GM23338 (cell line): ENCODE data around the gene CWC27. TPM values are rescaled to one million over a fixed set of nuclear protein-coding genes. Genes with fewer than 3 reads are reported as not detected.
A peak's percentile ranks its signal among the peaks of the same experiment; 100 is the strongest.

Experiments
- ATAC-seq: fragments of 200-7000 bp; cut with Tn5 transposase; 3 replicates; pipeline ENCODE4 v1.9.1; 2020
- DNase-seq: peaks from one replicate; pipeline ENCODE4 v3.0.0-alpha.2; 2015; ENCODE audit warnings: low spot score
- H2AFZ ChIP-seq: fragments of 200-600 bp; sonication (generic); 2 replicates; pipeline ENCODE4 v1.8.0; 2016; ENCODE audit warnings: antibody characterized with exemption, mild to moderate bottlenecking, moderate library complexity
- H3F3A ChIP-seq: fragments of 200-600 bp; sonication (generic); replicated peaks from 2 replicates; pipeline ENCODE4 v1.8.0; 2017; ENCODE audit warnings: antibody characterized with exemption, mixed run types, low read depth
- H3K27ac ChIP-seq: fragments of 200-600 bp; sonication (generic); 2 replicates; pipeline ENCODE4 v1.6.1; 2016; ENCODE audit warnings: low read depth
- H3K27me3 ChIP-seq: fragments of 200-600 bp; sonication (generic); 2 replicates; pipeline ENCODE4 v1.8.0; 2016; ENCODE audit warnings: mild to moderate bottlenecking, mixed run types, moderate library complexity; ENCODE audit not compliant: insufficient read depth
- H3K36me3 ChIP-seq: fragments of 200-600 bp; sonication (generic); 2 replicates; pipeline ENCODE4 v1.8.0; 2016; ENCODE audit warnings: mild to moderate bottlenecking; ENCODE audit not compliant: insufficient read depth
- H3K4me1 ChIP-seq: fragments of 200-600 bp; sonication (generic); 2 replicates; pipeline ENCODE4 v1.8.0; 2016; ENCODE audit warnings: mild to moderate bottlenecking, moderate library complexity; ENCODE audit not compliant: insufficient read depth
- H3K4me2 ChIP-seq: fragments of 200-600 bp; sonication (generic); 2 replicates; pipeline ENCODE4 v1.7.1; 2017; ENCODE audit warnings: mixed run types
- H3K4me3 ChIP-seq: fragments of 200-600 bp; sonication (generic); 2 replicates; pipeline ENCODE4 v1.6.1; 2016; ENCODE audit warnings: mixed run types
- H3K79me2 ChIP-seq: fragments of 200-600 bp; sonication (generic); replicated peaks from 2 replicates; pipeline ENCODE4 v1.8.0; 2017; ENCODE audit warnings: mild to moderate bottlenecking; ENCODE audit not compliant: insufficient read depth
- H3K9me2 ChIP-seq: fragments of 200-600 bp; sonication (generic); 2 replicates; pipeline ENCODE4 v1.8.0; 2017; ENCODE audit not compliant: insufficient read depth
- H4K20me1 ChIP-seq: fragments of 200-600 bp; sonication (generic); replicated peaks from 2 replicates; pipeline ENCODE4 v1.8.0; 2017; ENCODE audit warnings: mild to moderate bottlenecking; ENCODE audit not compliant: insufficient read depth
- H3K27ac Mint-ChIP-seq: 2 replicates; pipeline ENCODE4 v1.8.0; 2020; ENCODE audit warnings: inconsistent platforms, mild to moderate bottlenecking, moderate library complexity, mixed read lengths
- H3K27me3 Mint-ChIP-seq: 3 replicates; pipeline ENCODE4 v1.8.0; 2022; ENCODE audit warnings: low read depth, mild to moderate bottlenecking, moderate library complexity, mixed read lengths, inconsistent platforms; ENCODE audit not compliant: insufficient read depth, poor library complexity
- H3K36me3 Mint-ChIP-seq: 3 replicates; pipeline ENCODE4 v1.8.0; 2021; ENCODE audit warnings: low read depth, mild to moderate bottlenecking, inconsistent platforms, moderate library complexity, mixed read lengths
- H3K4me1 Mint-ChIP-seq: 3 replicates; pipeline ENCODE4 v1.8.0; 2020; ENCODE audit warnings: mild to moderate bottlenecking, inconsistent platforms, mixed read lengths
- H3K4me3 Mint-ChIP-seq: 3 replicates; pipeline ENCODE4 v1.8.0; 2021; ENCODE audit warnings: moderate library complexity, mild to moderate bottlenecking, inconsistent platforms, mixed read lengths
- H3K9me3 Mint-ChIP-seq: 3 replicates; pipeline ENCODE4 v1.8.0; 2020; ENCODE audit warnings: moderate library complexity, mild to moderate bottlenecking, inconsistent platforms, mixed read lengths
- CREB1 ChIP-seq: fragments of 250-450 bp; sonication (Bioruptor Pico); IDR thresholded peaks from 2 replicates; pipeline ENCODE4 v1.5.0; 2020; ENCODE audit warnings: low read depth, mild to moderate bottlenecking, moderate library complexity
- CTCF ChIP-seq, 2 experiments: fragments of 200-600 bp in 1 of 2; sonication (generic) in 1 of 2; conservative IDR thresholded peaks; 2 replicates each; pipeline versions ENCODE4 v1.5.1 to v1.6.1; 2016 to 2017; ENCODE audit warnings: antibody characterized with exemption in 2 of 2, low read depth in 2 of 2, mild to moderate bottlenecking in 2 of 2, moderate library complexity in 1 of 2
- ETS1 ChIP-seq: IDR thresholded peaks from 2 replicates; pipeline ENCODE4 v1.6.1; 2016; ENCODE audit warnings: antibody characterized with exemption
- EZH2 ChIP-seq: fragments of 200-600 bp; sonication (generic); IDR thresholded peaks from one replicate; pipeline ENCODE4 v1.8.0; 2017; ENCODE audit warnings: antibody characterized with exemption, mild to moderate bottlenecking, low read depth; ENCODE audit not compliant: unreplicated experiment
- EZH2phosphoT487 ChIP-seq: fragments of 200-600 bp; sonication (generic); IDR thresholded peaks from one replicate; pipeline ENCODE4 v1.8.1; 2018; ENCODE audit warnings: antibody characterized with exemption; ENCODE audit not compliant: unreplicated experiment
- JUNB ChIP-seq: IDR thresholded peaks from one replicate; pipeline ENCODE4 v1.6.1; 2016; ENCODE audit warnings: antibody characterized with exemption; ENCODE audit not compliant: unreplicated experiment
- NANOG ChIP-seq: IDR thresholded peaks from 2 replicates; pipeline ENCODE4 v1.6.1; 2016; ENCODE audit warnings: antibody characterized with exemption, borderline replicate concordance
- POLR2AphosphoS5 ChIP-seq: IDR thresholded peaks from 2 replicates; pipeline ENCODE4 v1.6.1; 2016; ENCODE audit warnings: antibody characterized with exemption, low read depth
- REST ChIP-seq: IDR thresholded peaks from one replicate; pipeline ENCODE4 v1.6.1; 2018; ENCODE audit warnings: antibody characterized with exemption; ENCODE audit not compliant: unreplicated experiment
- STAT1 ChIP-seq: IDR thresholded peaks from one replicate; pipeline ENCODE4 v1.6.1; 2016; ENCODE audit warnings: antibody characterized with exemption; ENCODE audit not compliant: unreplicated experiment
- ZNF114 ChIP-seq: fragments of 250-450 bp; sonication (Bioruptor Pico); IDR thresholded peaks from 2 replicates; pipeline ENCODE4 v1.5.0; 2020; ENCODE audit warnings: mild to moderate bottlenecking, moderate library complexity
- ZNF331 ChIP-seq: fragments of 250-450 bp; sonication (Bioruptor Pico); IDR thresholded peaks from 2 replicates; pipeline ENCODE4 v1.5.0; 2020; ENCODE audit warnings: low read depth, mild to moderate bottlenecking, moderate library complexity
- ZNF462 ChIP-seq: fragments of 250-450 bp; sonication (Bioruptor Pico); IDR thresholded peaks from 2 replicates; pipeline ENCODE4 v1.5.0; 2020; ENCODE audit warnings: mild to moderate bottlenecking, moderate library complexity
- polyA plus RNA-seq: library from polyadenylated mRNA; unstranded; fragments of >200 nt; fragmentation: Nextera tagmentation; extraction: Ambion mirVana; gene quantifications from 2 replicates; pipeline ENCODE4 v1.2.1, GENCODE V29; 2016
- total RNA-seq: library from RNA; depleted of rRNA; stranded (reverse); fragments of >200 nt; shearing (Covaris generic); gene quantifications from 2 replicates; pipeline ENCODE4 v1.2.3, GENCODE V29; 2014

Gene CWC27
- total and polyA plus RNA-seq, 2 experiments from 2014 or later = 27.7 to 115 TPM

- no peak overlapping the region for H3K27ac ChIP-seq
- no peak for ATAC-seq
- no peak for DNase-seq
Observed at GRCh38 chr5:65059681-65060598, 291.2 kb downstream of the CWC27 start.

More at GRCh38 chr5:65059681-65060598, 291.2 kb downstream of the CWC27 start:
- Mint-ChIP-seq H3K27me3 (peaks cover 4% of the 10 kb centered on the region), H3K9me3 (peaks cover 7% of the 10 kb centered on the region), H3K4me3 (no peak overlapping the region), H3K27ac (no peak overlapping the region), H3K4me1 (peaks cover 2% of the 10 kb centered on the region; the same call in 1 of the 3 replicates), H3K36me3 (no peaks in the 10 kb centered on the region; the same call in 1 of the 3 replicates)
- Histone ChIP-seq H3K27me3 (no peaks in the 10 kb centered on the region), H4K20me1 (no peaks in the 10 kb centered on the region), H3K4me2 (no peak overlapping the region), H3K4me3 (no peak overlapping the region), H3K79me2 (no peaks in the 10 kb centered on the region), H3K36me3 (no peaks in the 10 kb centered on the region), H3F3A (no peaks in the 10 kb centered on the region), H3K4me1 (no peaks in the 10 kb centered on the region), H2AFZ (peak overlapping the region; percentile 38; the same call in 1 of the 2 replicates), H3K9me2 (peaks cover 8% of the 10 kb centered on the region; the same call in 1 of the 2 replicates)
- no peak for TF ChIP-seq CTCF (conservative IDR thresholded peaks at IDR 0.05; ENCODE audit: low read depth in 2 of 2)
- no peak for TF ChIP-seq NANOG
- TF ChIP-seq JUNB = no peak
- TF ChIP-seq ZNF462 (CRISPR knock-in tag) = no peak
- no peak for TF ChIP-seq ZNF331 (CRISPR knock-in tag)
- TF ChIP-seq POLR2AphosphoS5 = no peak
- TF ChIP-seq CREB1 = no peak
- TF ChIP-seq ETS1 = no peak
- TF ChIP-seq EZH2phosphoT487 = no peak
- TF ChIP-seq STAT1 = no peak
- TF ChIP-seq ZNF114 (CRISPR knock-in tag) = no peak
- TF ChIP-seq REST = no peak
- TF ChIP-seq EZH2 = no peak
